ENCODE results near the gene AGMO.

The AGMO gene

DNA sequence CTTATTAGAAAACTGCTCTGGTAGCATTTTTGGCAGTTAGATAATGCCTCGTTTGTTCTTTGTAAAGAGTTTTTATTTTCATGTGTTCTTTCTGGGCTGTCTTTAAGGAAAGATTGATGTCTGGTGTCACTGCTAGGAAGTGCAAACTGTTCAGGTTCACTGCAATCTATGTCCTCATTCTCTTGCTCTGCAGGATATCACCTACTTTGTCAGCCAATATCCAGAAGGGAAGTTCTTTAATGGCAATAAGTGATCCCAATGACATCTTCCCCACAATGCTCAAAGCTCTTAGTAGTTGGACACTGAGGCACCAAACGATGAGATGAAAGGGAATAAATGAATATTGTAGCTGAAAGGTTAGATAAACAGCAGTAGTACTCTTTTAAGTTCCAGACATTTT, 115.1 kb downstream of the AGMO start:
- no peak for DNase-seq

- DNase-seq: no peak
Observed at GRCh38 chr7:15446280-15446679, 115.5 kb downstream of the AGMO start.

DNA sequence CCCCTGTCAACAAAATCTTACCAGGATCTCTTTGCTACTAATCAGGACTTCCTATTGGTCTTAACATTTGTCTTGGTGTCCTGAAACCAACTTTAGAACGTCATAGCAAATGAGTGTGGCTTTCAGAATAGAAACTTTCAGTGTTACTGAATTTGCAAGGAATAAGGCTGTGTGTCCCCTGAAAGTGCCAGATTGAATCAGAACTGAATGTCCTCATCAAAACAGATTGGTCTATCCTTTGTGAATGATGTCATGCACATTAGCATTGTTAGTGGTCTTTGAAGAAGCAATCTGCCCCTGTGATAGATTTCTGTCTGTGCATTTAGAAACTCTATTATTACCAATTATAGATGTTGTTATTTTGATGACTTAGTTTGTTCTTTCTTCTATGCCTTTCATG, 119.9 kb downstream of the AGMO start:
- DNase-seq: no peak

DNA sequence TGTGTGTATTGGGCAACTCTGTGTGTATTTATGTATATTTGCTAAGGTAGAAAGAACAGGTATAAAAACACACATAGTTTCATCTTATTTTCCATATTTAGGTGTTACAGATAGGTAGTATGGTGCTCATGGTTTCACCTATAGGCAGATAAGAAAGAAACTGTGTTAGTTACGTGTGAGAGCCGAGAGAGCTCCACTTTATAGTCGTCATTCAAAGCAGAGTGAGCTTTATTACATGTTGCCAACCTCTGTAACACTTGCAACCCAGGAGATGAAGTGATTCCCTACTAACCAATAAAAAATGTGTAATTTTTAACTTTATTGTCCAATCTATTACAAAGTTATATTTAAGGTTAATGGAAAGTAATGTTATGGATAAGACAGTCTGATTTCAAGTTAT, 121.3 kb downstream of the AGMO start:
- no peak for DNase-seq

GRCh38 chr7:15439853-15440252, 122.0 kb downstream of the AGMO start:
- DNase-seq: no peak

DNA sequence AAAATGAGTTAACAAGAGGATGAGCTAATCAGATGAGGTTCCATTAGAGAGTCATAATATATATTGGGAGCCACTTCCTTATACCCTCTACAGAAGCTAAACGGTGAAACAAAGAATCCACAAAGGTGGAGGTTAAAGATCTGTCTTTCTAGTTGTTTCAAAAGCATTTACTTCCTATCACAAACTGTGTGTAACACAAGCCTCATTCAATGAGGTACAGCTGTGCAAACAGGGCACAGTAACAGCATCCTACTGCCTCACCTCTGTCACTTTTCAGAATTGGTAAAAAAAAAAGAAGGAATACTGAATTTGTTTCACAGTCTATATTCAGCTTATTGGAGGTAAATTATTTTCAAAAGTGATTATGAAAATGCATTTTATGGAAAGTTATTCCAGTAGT, 128.7 kb downstream of the AGMO start:
- no peak for DNase-seq

- no peak for DNase-seq
Observed at GRCh38 chr7:15430911-15431310, 130.9 kb downstream of the AGMO start.

GRCh38 chr7:15430191-15430590, 131.6 kb downstream of the AGMO start:
- DNase-seq: no peak

DNA sequence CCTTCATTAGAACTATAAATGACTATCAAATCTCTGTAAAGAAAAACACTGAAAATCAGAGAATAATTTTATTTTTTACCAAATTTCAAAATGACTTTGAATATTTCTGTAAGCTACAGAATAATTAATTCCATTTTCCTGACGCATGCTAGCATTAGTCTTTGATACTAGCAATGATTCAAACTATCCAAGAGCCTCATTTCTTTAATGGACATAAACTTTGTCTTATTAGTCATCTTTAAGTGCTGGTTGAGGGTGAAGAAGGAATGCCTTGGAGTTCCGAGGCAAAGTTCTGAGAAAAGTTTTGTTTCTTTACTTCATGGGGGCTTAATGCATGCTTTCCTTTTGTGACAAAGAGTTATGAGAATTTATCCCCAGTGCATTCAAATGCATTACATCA, 137.3 kb downstream of the AGMO start:
- DNase-seq: no peak

DNA sequence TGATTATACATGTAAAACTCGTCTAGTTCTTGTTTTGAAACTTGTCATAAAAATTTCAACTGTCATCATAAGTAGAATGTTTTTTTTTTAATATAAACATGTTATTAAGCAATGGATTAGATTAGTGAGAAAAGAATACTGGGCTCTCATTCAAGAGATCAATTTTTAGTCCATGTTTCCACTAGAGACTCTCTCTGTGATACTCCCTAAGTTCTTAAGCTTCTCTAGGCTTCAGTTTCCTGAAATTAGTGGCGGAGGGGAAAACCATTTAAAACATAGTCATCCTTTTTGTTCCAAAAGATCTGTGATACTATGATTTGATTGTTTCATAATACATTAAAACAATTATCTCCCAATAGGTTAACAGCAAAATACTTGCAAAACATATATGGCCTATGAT, 142.2 kb downstream of the AGMO start:
- no peak for DNase-seq

- no peak for DNase-seq
Observed at GRCh38 chr7:15418264-15418663, 143.6 kb downstream of the AGMO start.

DNA sequence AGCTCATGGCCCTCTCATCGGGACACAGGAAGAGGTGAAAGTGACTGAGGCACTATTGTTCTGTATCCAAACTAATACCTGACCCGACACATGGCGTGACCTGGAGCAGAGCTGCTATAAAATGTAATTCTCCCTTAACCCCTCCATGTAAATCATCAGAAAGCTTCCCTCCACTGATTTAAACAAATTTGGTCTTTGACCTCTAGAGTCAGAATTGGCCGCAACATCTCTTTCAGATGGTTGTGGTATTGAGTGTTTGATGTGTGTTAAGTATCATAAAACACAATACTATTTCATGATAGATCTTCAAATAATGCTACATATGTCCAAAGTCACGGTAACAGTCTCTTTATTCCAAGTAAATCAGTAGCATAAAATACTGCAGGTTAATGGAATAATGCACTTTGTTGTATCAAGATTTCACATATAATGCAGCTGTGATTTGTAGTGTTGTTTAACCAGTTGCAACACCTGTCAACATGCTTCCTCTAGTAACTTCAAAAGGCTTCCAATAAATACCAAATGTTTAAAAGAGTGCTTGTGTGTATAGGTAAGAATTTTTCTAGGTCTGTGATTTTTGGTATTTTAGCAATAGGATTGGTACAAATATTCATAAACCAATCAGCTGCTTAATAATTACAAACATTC, 144.3 kb downstream of the AGMO start:
- DNase-seq: no peak

GRCh38 chr7:15411019-15411418, 150.8 kb downstream of the AGMO start:
- no peak for DNase-seq

- no peak for DNase-seq
Observed at GRCh38 chr7:15407910-15408309, 153.9 kb downstream of the AGMO start.

GRCh38 chr7:15403751-15404150, 158.1 kb downstream of the AGMO start:
- DNase-seq: no peak

- no peak for DNase-seq
Observed at GRCh38 chr7:15403315-15403714, 158.5 kb downstream of the AGMO start.

- no peak for DNase-seq
Observed at GRCh38 chr7:15402436-15403136, 159.2 kb downstream of the AGMO start.

GRCh38 chr7:15400440-15400839, 161.4 kb downstream of the AGMO start:
- DNase-seq: no peak

DNA sequence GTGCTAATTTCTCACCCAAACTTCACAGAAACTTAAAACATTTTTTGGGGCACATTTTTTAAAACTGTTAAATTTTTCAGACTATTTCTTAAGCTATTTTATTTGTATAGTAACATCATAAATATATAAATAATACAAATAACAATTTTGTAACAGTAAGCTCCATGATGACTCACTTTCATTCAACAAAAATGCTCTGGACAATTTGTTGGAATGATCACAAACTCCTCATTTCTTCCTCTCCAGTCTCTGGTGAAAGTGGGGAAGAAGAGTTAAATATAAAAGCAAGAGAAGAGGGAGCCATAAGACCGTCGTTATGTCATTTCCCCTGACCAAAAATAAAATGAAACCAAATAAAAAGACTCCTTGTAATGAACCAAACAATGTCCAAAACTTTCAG, 162.4 kb downstream of the AGMO start:
- DNase-seq: no peak

DNA sequence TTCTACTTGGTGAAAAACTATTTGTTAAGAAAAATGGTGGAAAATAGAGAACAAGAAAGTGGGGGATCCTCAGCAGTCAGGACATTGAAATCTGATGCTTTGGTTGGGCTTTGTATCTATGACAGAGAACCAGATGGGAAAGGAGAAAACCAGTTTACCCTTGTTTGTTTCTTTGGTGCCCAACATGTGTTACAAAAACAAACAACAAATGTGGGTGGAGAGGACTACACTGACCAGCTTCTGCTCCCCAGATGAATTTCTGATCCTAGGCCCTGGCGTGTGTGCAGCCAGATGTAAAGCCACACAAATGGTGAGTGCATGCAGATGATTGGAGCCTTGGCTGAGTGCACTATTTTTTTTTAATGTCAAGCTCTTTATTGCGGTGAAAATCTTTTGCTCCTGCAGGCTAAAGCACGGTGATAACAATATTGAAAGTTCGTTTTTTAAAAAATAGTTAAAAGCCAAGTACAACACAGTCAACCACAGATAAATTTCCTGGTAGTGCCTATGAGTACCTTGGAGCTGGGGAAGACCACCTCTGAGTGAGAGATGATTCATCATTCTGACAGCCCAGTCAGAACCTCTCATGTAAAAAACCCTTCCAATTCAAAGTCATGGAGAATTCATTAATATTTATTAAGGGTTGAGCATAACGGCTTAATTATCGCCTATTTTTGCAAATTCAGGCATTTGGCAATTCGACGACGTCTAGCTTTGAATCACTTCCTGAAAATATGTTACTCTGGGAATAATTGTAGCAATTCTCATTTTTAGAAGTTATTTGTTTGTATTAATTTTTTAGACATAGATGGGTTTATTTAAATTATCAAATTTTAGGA, 163.7 kb downstream of the AGMO start:
- DNase-seq: no peak

- no peak for DNase-seq
Observed at GRCh38 chr7:15397159-15397550, 164.7 kb downstream of the AGMO start.

GRCh38 chr7:15396210-15397158, 165.3 kb downstream of the AGMO start:
- DNase-seq: no peak

DNA sequence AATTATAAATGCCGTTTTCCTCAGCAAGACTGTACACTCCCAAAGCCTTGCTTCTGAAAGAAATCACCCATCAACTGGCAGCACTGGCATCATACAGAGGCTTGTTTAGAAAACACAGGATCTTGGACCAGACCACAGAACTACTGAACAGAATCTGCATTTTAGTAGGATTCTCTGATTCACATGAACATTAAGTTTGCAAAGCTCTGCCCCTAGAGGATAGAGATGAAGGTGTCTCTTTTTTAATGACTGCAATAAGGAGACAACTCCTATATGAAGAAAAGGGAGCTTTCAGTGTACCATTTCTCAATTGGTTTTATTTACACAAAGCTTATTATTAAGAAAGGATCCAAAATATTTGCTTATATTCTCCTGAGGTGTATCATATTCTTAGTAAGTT, 172.7 kb downstream of the AGMO start:
- no peak for DNase-seq
